ENCODE measurements around the gene RIOK3. TPM values are rescaled to one million over a fixed set of nuclear protein-coding genes. Genes with fewer than 3 reads are reported as not detected.
A peak's percentile ranks its signal among the peaks of the same experiment; 100 is the strongest.

Gene RIOK3, protein sequence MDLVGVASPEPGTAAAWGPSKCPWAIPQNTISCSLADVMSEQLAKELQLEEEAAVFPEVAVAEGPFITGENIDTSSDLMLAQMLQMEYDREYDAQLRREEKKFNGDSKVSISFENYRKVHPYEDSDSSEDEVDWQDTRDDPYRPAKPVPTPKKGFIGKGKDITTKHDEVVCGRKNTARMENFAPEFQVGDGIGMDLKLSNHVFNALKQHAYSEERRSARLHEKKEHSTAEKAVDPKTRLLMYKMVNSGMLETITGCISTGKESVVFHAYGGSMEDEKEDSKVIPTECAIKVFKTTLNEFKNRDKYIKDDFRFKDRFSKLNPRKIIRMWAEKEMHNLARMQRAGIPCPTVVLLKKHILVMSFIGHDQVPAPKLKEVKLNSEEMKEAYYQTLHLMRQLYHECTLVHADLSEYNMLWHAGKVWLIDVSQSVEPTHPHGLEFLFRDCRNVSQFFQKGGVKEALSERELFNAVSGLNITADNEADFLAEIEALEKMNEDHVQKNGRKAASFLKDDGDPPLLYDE
- 100 to 1,000 TPM in 3 of 4 donors, 10 to 100 TPM in 1; 77.3 to 220 (median 114) TPM for total RNA-seq

DNA sequence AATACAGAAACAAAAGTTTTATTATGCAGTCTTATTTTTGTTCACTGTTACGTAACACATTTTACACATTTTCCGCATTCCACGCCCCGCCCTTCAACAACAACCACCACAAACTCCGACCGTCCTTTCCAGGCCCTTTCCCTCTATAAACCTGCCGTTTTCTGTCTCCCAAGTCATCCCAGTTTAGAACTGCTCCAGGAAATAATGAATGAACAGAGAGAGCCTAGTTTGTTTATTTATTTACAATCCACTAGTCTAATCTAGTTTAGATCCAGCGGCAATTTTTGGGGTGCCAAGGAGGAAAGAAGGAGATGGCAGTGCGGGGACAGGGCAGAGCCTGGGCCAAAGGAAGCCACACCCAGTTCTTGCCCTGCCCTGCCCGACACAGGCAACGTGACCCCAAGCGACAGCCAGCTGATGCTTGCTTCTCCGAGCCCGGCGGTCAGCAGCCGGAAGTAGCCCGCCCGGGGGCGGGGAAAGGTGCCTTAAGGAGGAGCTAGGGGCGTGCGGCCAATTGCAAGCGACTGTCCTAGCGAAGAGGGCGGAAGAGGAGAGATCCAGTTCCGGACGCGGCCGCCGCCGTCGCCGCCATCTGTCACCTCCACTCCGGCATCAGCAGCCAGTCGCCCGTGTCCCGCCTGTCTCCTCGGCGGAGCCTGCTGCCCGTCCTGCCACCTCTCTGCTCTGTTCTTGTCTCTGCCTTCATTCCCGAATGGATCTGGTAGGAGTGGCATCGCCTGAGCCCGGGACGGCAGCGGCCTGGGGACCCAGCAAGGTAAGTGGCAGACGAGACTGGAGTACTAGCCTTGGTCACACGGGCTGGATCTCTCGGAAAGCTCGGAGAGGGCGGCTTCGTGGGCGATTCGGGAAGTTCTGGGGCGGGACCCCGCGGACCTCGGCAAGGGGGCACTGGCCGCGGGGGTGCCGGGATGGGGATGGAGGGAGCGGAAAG, at the start of gene RIOK3:
RIOK3 (plus strand) TSS at position 560 of the 952 bp plus-strand sequence; CDS start at position 713, 153 bp downstream.
- intact Hi-C loops (cut with DNase I; ENCODE audit: low total_unique reads), result loop anchor here (1.0 to 2.0 kb wide), 3 partner anchors 14 to 133 kb away; partner anchors contain the start of genes NPC1 and RMC1

DNA sequence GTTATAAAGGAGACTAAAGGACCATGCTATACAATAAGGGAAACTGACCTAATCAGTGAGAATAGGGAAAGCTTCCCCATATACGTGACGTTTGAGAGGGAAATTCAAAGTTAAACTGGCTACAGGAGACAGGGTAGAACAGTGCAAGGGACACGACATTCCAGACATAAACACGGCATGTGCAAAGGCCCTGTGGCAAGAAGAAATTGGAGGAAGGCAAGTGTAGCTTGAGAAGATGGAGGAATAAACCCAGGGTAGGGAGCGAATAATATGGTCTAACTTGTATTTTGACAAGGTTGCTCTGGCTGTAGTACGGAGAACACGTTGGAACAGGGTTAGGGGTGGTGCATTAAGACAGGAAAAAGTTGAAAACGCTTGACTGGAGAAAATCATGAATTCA, 49.8 kb upstream of the RIOK3 start:
- in situ Hi-C loops (cut with MboI; ENCODE audit: low sequenced_read_pairs in 4 of 4) (loop anchor here in 1 of 4 donors (25.0 kb wide), 1 partner anchor 466 kb away; the partner anchor contains the start of gene RBBP8), intact Hi-C loops (cut with DNase I; ENCODE audit: low total_unique reads) (no loop called here)

More for the DNA sequence above, at the start of gene RIOK3:
- Histone ChIP-seq H3K9me3 (no peaks in the 10 kb centered on the region), H3K36me3 (no peaks in the 10 kb centered on the region), H3K27me3 (no peaks in the 10 kb centered on the region), H3K4me1 (peaks cover 19 to 35% of the 10 kb centered on the region in 2 donors), H3K27ac (peak within 1 kb of the TSS; percentile 94 to 96 (median 94)), H3K4me3 (peak within 1 kb of the TSS; percentile 84 to 97 (median 89))
- in situ Hi-C loops (cut with MboI; ENCODE audit: low sequenced_read_pairs in 4 of 4), result no loop called here
- DNase-seq (peak; percentile 99), ATAC-seq (peak; percentile 96 to 97)
- TF ChIP-seq, protein P1, sequence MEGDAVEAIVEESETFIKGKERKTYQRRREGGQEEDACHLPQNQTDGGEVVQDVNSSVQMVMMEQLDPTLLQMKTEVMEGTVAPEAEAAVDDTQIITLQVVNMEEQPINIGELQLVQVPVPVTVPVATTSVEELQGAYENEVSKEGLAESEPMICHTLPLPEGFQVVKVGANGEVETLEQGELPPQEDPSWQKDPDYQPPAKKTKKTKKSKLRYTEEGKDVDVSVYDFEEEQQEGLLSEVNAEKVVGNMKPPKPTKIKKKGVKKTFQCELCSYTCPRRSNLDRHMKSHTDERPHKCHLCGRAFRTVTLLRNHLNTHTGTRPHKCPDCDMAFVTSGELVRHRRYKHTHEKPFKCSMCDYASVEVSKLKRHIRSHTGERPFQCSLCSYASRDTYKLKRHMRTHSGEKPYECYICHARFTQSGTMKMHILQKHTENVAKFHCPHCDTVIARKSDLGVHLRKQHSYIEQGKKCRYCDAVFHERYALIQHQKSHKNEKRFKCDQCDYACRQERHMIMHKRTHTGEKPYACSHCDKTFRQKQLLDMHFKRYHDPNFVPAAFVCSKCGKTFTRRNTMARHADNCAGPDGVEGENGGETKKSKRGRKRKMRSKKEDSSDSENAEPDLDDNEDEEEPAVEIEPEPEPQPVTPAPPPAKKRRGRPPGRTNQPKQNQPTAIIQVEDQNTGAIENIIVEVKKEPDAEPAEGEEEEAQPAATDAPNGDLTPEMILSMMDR (IDR thresholded peaks at IDR 0.05 in 4 of 5, conservative IDR thresholded peaks at IDR 0.05 in 1 of 5), result peak in 2 of 5 experiments; percentile 8 to 10
- TF ChIP-seq POLR2A (IDR thresholded peaks at IDR 0.05), result peak; percentile 93 to 96

DNA sequence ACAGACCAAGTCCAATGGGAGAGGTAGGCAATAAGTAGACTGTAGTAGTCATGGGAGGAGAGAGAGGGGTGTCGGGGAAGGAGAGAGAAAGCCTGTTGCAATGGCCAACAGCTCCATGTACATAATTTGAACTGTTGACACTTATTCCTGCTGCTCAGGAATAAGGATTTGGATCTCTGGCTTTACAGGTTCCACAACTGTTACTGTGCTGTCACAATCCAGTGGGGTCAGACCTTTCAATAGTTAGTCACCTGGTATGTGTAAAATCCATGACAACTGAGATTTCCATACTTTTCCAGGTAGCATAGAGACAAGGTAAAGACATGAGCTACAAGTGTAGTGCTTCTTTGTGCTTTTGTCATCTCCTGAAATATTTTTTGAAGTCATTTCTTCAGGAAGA, 47.5 kb upstream of the RIOK3 start:
- ATAC-seq (no peak), DNase-seq (no peak)
- TF ChIP-seq, protein P1 (IDR thresholded peaks at IDR 0.05 in 4 of 5, conservative IDR thresholded peaks at IDR 0.05 in 1 of 5), result no peak
- no peak for TF ChIP-seq POLR2A (IDR thresholded peaks at IDR 0.05)
- Histone ChIP-seq H3K4me1 (no peaks in the 10 kb centered on the region), H3K9me3 (no peaks in the 10 kb centered on the region), H3K4me3 (no peak overlapping the region), H3K27ac (no peak overlapping the region), H3K36me3 (no peaks in the 10 kb centered on the region), H3K27me3 (no peaks in the 10 kb centered on the region)
- intact Hi-C loops (cut with DNase I; ENCODE audit: low total_unique reads) (no loop called here), in situ Hi-C loops (cut with MboI; ENCODE audit: low sequenced_read_pairs in 4 of 4) (loop anchor here in 1 of 4 donors (25.0 kb wide), 1 partner anchor 468 kb away; the partner anchor contains the start of gene RBBP8)

More for the DNA sequence above, 49.8 kb upstream of the RIOK3 start:
- Histone ChIP-seq H3K36me3 (no peaks in the 10 kb centered on the region), H3K4me1 (no peaks in the 10 kb centered on the region), H3K27me3 (no peaks in the 10 kb centered on the region), H3K27ac (no peak overlapping the region), H3K4me3 (no peak overlapping the region), H3K9me3 (no peaks in the 10 kb centered on the region)
- ATAC-seq (no peak), DNase-seq (no peak)
- no peak for TF ChIP-seq POLR2A (IDR thresholded peaks at IDR 0.05)

DNA sequence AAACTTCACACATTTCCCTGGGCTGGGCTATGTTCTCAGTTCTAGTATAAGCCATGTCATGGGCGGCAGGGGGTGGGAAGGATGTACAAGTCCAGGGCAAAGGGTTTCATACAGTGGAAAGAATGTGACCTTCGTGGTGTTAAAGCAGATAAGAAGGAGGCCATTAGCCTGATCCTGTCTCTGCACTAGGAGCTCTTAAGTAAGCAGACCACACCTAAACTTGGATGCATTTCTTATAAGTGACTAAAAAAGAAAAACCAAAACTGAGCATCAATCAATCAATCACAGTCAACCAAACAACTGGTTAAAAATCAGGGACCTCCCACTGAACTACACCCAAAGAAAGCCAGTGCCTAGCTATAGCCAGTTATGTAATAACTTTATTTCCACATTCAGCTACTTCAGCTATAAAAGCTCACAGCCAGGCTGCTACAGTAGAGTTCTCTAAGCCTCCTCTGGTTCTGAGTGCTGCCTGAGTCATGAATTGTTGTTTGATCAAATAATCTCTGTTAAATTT, 46.8 kb upstream of the RIOK3 start:
- Histone ChIP-seq H3K4me1 (no peaks in the 10 kb centered on the region), H3K36me3 (no peaks in the 10 kb centered on the region), H3K4me3 (no peak overlapping the region), H3K27ac (no peak overlapping the region), H3K27me3 (no peaks in the 10 kb centered on the region), H3K9me3 (no peaks in the 10 kb centered on the region)
- intact Hi-C loops (cut with DNase I; ENCODE audit: low total_unique reads) (no loop called here), in situ Hi-C loops (cut with MboI; ENCODE audit: low sequenced_read_pairs in 4 of 4) (loop anchor here in 1 of 4 donors (25.0 kb wide), 1 partner anchor 469 kb away; the partner anchor contains the start of gene RBBP8)
- ATAC-seq (no peak), DNase-seq (no peak)
- TF ChIP-seq POLR2A (IDR thresholded peaks at IDR 0.05), result no peak
- TF ChIP-seq, protein P1 (IDR thresholded peaks at IDR 0.05 in 4 of 5, conservative IDR thresholded peaks at IDR 0.05 in 1 of 5), result no peak
